ENCODE data around the gene BANP. TPM values are rescaled to one million over a fixed set of nuclear protein-coding genes. Genes with fewer than 3 reads are reported as not detected.
"Not testable (repeated sequence)": the region's sequence is repeated elsewhere in the genome, so short reads cannot be mapped to it uniquely, and the experiment has no call there.

BANP gene
- total RNA-seq, 3 donors from 2014 or later (not counting 1 experiment from before 2014, with no cell fraction given): 88.8 to 117 (median 117) TPM

GRCh38 chr16:88073201-88073721 lies 122.0 kb downstream of the BANP start:
- H3K27me3 Mint-ChIP-seq (ENCODE audit: low read depth in 2 of 2): no peaks in the 10 kb centered on the region
- Histone ChIP-seq H3K9me3 (ENCODE audit: control insufficient read depth, insufficient read depth, low read length) (no peaks in the 10 kb centered on the region), H3K4me3 (ENCODE audit: low read length) (no peak overlapping the region), H3K4me1 (ENCODE audit: control insufficient read depth, insufficient read depth, low read length) (peaks cover 19% of the 10 kb centered on the region), H3K36me3 (ENCODE audit: control insufficient read depth, insufficient read depth, low read length) (peaks cover 34% of the 10 kb centered on the region), H3K27me3 (ENCODE audit: control insufficient read depth, insufficient read depth, low read length) (no peaks in the 10 kb centered on the region), H3K27ac (ENCODE audit: low read length) (no peak overlapping the region)
- intact Hi-C loops (cut with micrococcal nuclease): no loop called here
- no peak overlapping the region for H3K4me3 Mint-ChIP-seq
- H3K4me1 Mint-ChIP-seq: peaks cover 6 to 9% of the 10 kb centered on the region in 2 donors
- WGBS (ENCODE audit: insufficient coverage): 94% methylated on average over 35 of the region's 36 CpGs
- H3K9me3 Mint-ChIP-seq: no peaks in the 10 kb centered on the region
- H3K27ac Mint-ChIP-seq: no peak overlapping the region
- H3K36me3 Mint-ChIP-seq: peaks cover 9% of the 10 kb centered on the region
- ATAC-seq (no peak), DNase-seq (no peak)
- TF ChIP-seq CTCF (IDR thresholded peaks at IDR 0.05): no peak

GRCh38 chr16:88074041-88074440 lies 122.8 kb downstream of the BANP start:
- Mint-ChIP-seq H3K36me3 (peaks cover 9% of the 10 kb centered on the region), H3K27me3 (ENCODE audit: low read depth in 2 of 2) (no peaks in the 10 kb centered on the region), H3K4me3 (no peak overlapping the region), H3K4me1 (peaks cover 6 to 9% of the 10 kb centered on the region in 2 donors), H3K27ac (no peak overlapping the region), H3K9me3 (no peaks in the 10 kb centered on the region)
- H3K27ac ChIP-seq (ENCODE audit: low read length): no peak overlapping the region
- no peak overlapping the region for H3K4me3 ChIP-seq (ENCODE audit: low read length)
- H3K9me3 ChIP-seq (ENCODE audit: control insufficient read depth, insufficient read depth, low read length): no peaks in the 10 kb centered on the region
- intact Hi-C loops (cut with micrococcal nuclease): no loop called here
- DNase-seq (no peak), ATAC-seq (no peak)
- 98% methylated on average over 6 of the region's 6 CpGs for WGBS (ENCODE audit: insufficient coverage)
- H3K4me1 ChIP-seq (ENCODE audit: control insufficient read depth, insufficient read depth, low read length): peaks cover 11% of the 10 kb centered on the region
- no peak for TF ChIP-seq CTCF (IDR thresholded peaks at IDR 0.05)
- peaks cover 38% of the 10 kb centered on the region for H3K36me3 ChIP-seq (ENCODE audit: control insufficient read depth, insufficient read depth, low read length)
- no peaks in the 10 kb centered on the region for H3K27me3 ChIP-seq (ENCODE audit: control insufficient read depth, insufficient read depth, low read length)

GRCh38 chr16:88076211-88076931 lies 125.1 kb downstream of the BANP start:
- no peak for TF ChIP-seq CTCF (IDR thresholded peaks at IDR 0.05)
- no peaks in the 10 kb centered on the region for H3K9me3 ChIP-seq (ENCODE audit: control insufficient read depth, insufficient read depth, low read length)
- H3K4me1 ChIP-seq (ENCODE audit: control insufficient read depth, insufficient read depth, low read length): no peaks in the 10 kb centered on the region
- ATAC-seq (no peak), DNase-seq (no peak)
- no peaks in the 10 kb centered on the region for H3K27me3 Mint-ChIP-seq (ENCODE audit: low read depth in 2 of 2)
- H3K27me3 ChIP-seq (ENCODE audit: control insufficient read depth, insufficient read depth, low read length): no peaks in the 10 kb centered on the region
- H3K36me3 ChIP-seq (ENCODE audit: control insufficient read depth, insufficient read depth, low read length): peaks cover 29% of the 10 kb centered on the region
- H3K9me3 Mint-ChIP-seq: no peaks in the 10 kb centered on the region
- no peak overlapping the region for H3K4me3 Mint-ChIP-seq
- intact Hi-C loops (cut with micrococcal nuclease): no loop called here
- 97% methylated on average over 57 of the region's 57 CpGs for WGBS (ENCODE audit: insufficient coverage)
- H3K4me3 ChIP-seq (ENCODE audit: low read length): no peak overlapping the region
- peaks cover 6% of the 10 kb centered on the region for H3K36me3 Mint-ChIP-seq
- H3K27ac Mint-ChIP-seq: no peak overlapping the region
- no peak overlapping the region for H3K27ac ChIP-seq (ENCODE audit: low read length)
- H3K4me1 Mint-ChIP-seq: no peaks in the 10 kb centered on the region

- H3K27me3 Mint-ChIP-seq (ENCODE audit: low read depth in 2 of 2); intact Hi-C loops (cut with micrococcal nuclease); H3K27ac Mint-ChIP-seq; H3K9me3 Mint-ChIP-seq; H3K27ac ChIP-seq (ENCODE audit: low read length); H3K27me3 ChIP-seq (ENCODE audit: control insufficient read depth, insufficient read depth, low read length); H3K4me1 ChIP-seq (ENCODE audit: control insufficient read depth, insufficient read depth, low read length); H3K4me3 Mint-ChIP-seq; DNase-seq; H3K4me1 Mint-ChIP-seq; ATAC-seq; H3K4me3 ChIP-seq (ENCODE audit: low read length); H3K9me3 ChIP-seq (ENCODE audit: control insufficient read depth, insufficient read depth, low read length); H3K36me3 Mint-ChIP-seq: not testable (repeated sequence)
- H3K36me3 ChIP-seq (ENCODE audit: control insufficient read depth, insufficient read depth, low read length): peaks cover 26% of the 10 kb centered on the region
- WGBS (ENCODE audit: insufficient coverage): 100% methylated on average over 5 of the region's 5 CpGs
Measured at GRCh38 chr16:88076932-88077320, 125.7 kb downstream of the BANP start.
